T follicular helper cell (primary cell): Measurements from ENCODE around the gene CD70.
"Not testable (repeated sequence)": the region's sequence is repeated elsewhere in the genome, so short reads cannot be mapped to it uniquely, and the experiment has no call there.

Experiments used
- DNase-seq: peaks from one replicate; pipeline ENCODE4 v3.0.0-alpha.2; 2020; ENCODE audit warnings: low read depth

Gene CD70

GRCh38 chr19:6597471-6598253 is 6.7 kb upstream of the CD70 start:
- not testable (repeated sequence) for DNase-seq

- DNase-seq, result no peak
Measured at GRCh38 chr19:6596621-6597020, 5.7 kb upstream of the CD70 start.

GRCh38 chr19:6593651-6594416 is 2.9 kb upstream of the CD70 start:
- no peak for DNase-seq

DNA sequence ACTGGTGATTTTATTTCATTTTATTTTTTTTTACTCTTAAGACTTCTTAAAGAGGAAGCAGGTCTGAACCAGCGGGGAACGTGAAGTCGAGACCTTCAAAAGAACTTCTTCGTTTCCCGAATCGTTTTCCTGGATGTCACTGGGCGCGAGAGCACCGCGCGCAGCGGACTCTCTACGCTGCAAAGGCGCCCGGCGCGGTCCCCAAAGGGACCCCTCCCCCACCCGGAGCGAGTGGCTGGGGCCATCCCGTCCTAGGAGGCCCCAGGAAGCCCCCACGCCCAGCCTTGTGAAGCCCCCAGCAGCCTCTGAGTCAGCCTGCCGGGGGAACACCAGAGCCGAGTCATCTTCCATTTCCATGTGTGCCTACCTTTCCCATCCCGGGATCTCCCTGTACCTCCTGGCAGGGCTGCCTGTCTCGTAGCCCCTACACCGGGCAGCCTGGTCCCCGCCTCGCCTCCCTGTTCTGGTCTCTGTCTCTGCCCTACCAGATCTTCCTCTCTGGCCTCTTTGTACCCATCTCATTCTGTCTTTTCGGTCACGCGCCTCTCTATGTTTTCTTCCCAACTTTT is 608 bp downstream of the CD70 start:
- DNase-seq, result no peak

GRCh38 chr19:6589711-6590257 is 1.2 kb downstream of the CD70 start:
- no peak for DNase-seq

GRCh38 chr19:6588508-6589345 is 2.2 kb downstream of the CD70 start:
- DNase-seq, result no peak

DNA sequence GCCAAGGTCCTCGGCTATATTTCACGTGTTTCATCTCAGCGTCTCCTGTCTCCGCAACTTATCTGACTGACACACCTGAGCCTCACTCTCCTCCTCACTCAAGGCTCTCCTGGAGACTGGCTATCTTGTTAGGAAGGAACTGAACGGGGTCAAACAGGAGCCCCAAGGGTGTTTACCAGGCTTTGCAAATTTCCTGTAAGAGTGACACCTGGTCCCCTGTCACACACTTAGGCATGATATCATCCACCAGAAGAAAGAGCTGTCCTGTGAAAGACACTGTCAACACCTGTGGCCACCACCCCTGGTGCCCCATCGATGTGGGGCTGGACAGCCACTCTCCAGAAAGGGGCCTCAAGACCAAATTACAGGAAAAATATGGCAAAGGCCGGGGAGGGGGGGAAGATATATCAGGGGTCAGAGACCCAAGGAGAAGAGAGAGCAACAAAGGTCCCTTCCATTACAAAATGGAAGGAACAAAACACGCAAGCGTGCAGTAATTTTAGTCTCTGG is 2.9 kb downstream of the CD70 start:
- DNase-seq, result no peak

GRCh38 chr19:6587093-6587820 is 3.7 kb downstream of the CD70 start:
- no peak for DNase-seq

GRCh38 chr19:6586726-6587092 is 4.2 kb downstream of the CD70 start:
- DNase-seq, result no peak

- DNase-seq, result no peak
Measured at GRCh38 chr19:6586056-6586455, 4.9 kb downstream of the CD70 start.

- not testable (repeated sequence) for DNase-seq
Measured at GRCh38 chr19:6582515-6583484, 8.2 kb downstream of the CD70 start.

- no peak for DNase-seq
Measured at GRCh38 chr19:6580313-6580712, 10.6 kb downstream of the CD70 start.

GRCh38 chr19:6579450-6580178 is 11.3 kb downstream of the CD70 start:
- no peak for DNase-seq

GRCh38 chr19:6577476-6578125 is 13.3 kb downstream of the CD70 start:
- no peak for DNase-seq

DNA sequence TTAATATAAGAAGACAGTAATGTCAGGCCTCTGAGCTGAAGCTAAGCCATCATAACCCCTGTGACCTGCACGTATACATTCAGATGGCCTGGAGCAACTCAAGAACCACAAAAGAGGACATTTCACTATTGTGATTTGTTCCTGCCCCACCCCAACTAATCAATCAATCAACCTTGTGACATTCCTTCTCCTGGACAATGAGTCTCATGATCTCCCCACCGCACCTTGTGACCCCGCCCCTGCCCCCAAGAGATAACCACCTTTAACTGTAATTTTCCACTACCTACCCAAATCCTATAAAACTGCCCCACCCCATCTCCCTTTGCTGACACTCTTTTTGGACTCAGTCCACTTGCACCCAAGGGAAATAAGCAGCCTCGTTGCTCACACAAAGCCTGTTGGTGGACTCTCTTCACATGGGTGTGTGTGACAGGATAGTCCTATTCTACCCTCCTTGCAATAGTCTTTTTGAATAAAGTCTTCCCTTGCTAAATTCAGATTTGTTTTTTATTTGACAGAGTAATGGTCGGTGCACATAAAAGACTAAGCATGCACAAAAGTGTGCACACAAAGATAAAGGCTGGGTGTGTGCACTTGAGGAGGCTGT is 14.0 kb downstream of the CD70 start:
- DNase-seq, result no peak

DNA sequence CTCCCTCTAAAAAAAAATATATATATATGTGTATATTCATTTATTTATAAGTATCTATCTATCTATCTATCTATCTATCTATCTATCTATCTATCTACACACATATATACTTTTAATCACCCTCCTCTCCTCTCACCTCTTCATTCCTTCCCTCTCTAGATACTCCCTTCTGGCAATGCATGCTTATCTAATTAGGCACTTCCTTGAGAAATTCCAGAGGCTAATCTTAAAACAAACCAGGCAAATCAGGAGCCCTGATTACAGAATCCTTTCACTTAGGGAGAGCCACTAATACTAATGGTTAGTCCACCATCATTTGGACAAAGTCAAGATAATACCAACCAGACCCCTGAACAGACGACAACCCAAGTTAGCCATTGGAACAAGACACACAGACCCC is 17.6 kb downstream of the CD70 start:
- no peak for DNase-seq

- no peak for DNase-seq
Measured at GRCh38 chr19:6572217-6572616, 18.7 kb downstream of the CD70 start.

- no peak for DNase-seq
Measured at GRCh38 chr19:6571167-6571566, 19.8 kb downstream of the CD70 start.
